Endothelial cell of umbilical vein (primary cell): ENCODE results near the gene SHROOM4. TPM values are rescaled to one million over a fixed set of nuclear protein-coding genes. Genes with fewer than 3 reads are reported as not detected.

Source experiments
- BruUV-seq: library from RNA; stranded (reverse); fragments of 400-500 nt; replicated peaks from 2 replicates; lab custom pipeline; 2021; lab: Mats Ljungman, UMichigan
- CTCF ChIA-PET: fragments of 300-600, 350-600 bp; sonication (Branson Sonifier 250); formaldehyde crosslinking; loops from one replicate; lab custom pipeline; 2021; ENCODE audit warnings: antibody characterized with exemption, inconsistent platforms; lab: Charles Lee
- POLR2A ChIA-PET: fragments of 300-600, 350-600 bp; sonication (Branson Sonifier 250); formaldehyde crosslinking; loops from one replicate; lab custom pipeline; 2021; ENCODE audit warnings: antibody characterized with exemption, inconsistent platforms; lab: Charles Lee
- DNase-seq: peaks from one replicate; pipeline ENCODE4 v3.0.0-alpha.2; 2011; ENCODE audit warnings: low read depth, low spot score
- FAIRE-seq: peaks from 2 replicates; lab custom pipeline; 2011; peaks lifted over from hg19 to GRCh38; lab: Jason Lieb, UNC
- H2AFZ ChIP-seq: 2 replicates; pipeline ENCODE4 v1.6.0; 2012; ENCODE audit warnings: low read depth, low read length, control low read depth, inconsistent platforms
- H3K27ac ChIP-seq: 2 replicates; pipeline ENCODE4 v1.5.1; 2011; ENCODE audit warnings: low read depth, mild to moderate bottlenecking, control low read depth, low read length, moderate library complexity; ENCODE audit not compliant: insufficient read depth
- H3K27me3 ChIP-seq, 2 experiments: 2 replicates each; pipeline versions ENCODE4 v1.6.0 to v1.6.1; 2011; ENCODE audit warnings: low read length in 2 of 2, mixed read lengths in 1 of 2; ENCODE audit not compliant: control insufficient read depth in 2 of 2, insufficient read depth in 2 of 2
- H3K36me3 ChIP-seq, 2 experiments: 2 replicates in 1 of 2; 3 replicates in 1 of 2; pipeline ENCODE4 v1.5.1; 2011; ENCODE audit warnings: low read length in 2 of 2, mild to moderate bottlenecking in 1 of 2, moderate library complexity in 1 of 2; ENCODE audit not compliant: control insufficient read depth in 2 of 2, insufficient read depth in 2 of 2; ENCODE audit errors: extremely low read depth in 1 of 2
- H3K4me1 ChIP-seq: 3 replicates; pipeline ENCODE4 v1.5.1; 2011; ENCODE audit warnings: mild to moderate bottlenecking, low read length; ENCODE audit not compliant: control insufficient read depth, insufficient read depth; ENCODE audit errors: extremely low read depth
- H3K4me2 ChIP-seq: 2 replicates; pipeline ENCODE4 v1.6.1; 2011; ENCODE audit warnings: low read length, control low read depth, mixed read lengths; ENCODE audit not compliant: insufficient read depth
- H3K4me3 ChIP-seq, 3 experiments: fragments of 200-600 bp in 1 of 3; sonication (generic), shearing (Covaris generic) in 1 of 3; replicated peaks in 1 of 3; 2 replicates each; pipeline ENCODE4 v1.5.1; 2011 to 2016; ENCODE audit warnings: control low read depth in 3 of 3, low read length in 3 of 3, mild to moderate bottlenecking in 2 of 3, inconsistent platforms in 1 of 3, low read depth in 1 of 3, moderate library complexity in 1 of 3; ENCODE audit not compliant: insufficient read depth in 1 of 3
- H3K79me2 ChIP-seq: 2 replicates; pipeline ENCODE4 v1.6.0; 2012; ENCODE audit warnings: low read length, inconsistent platforms; ENCODE audit not compliant: control insufficient read depth, insufficient read depth
- H3K9ac ChIP-seq: replicated peaks from 2 replicates; pipeline ENCODE3; 2011; ENCODE audit warnings: low read length, control low read depth; ENCODE audit not compliant: insufficient read depth; ENCODE audit errors: extremely low read depth
- H3K9me1 ChIP-seq: replicated peaks from 3 replicates; pipeline ENCODE4 v1.6.0; 2011; ENCODE audit warnings: mild to moderate bottlenecking, low read length; ENCODE audit not compliant: control insufficient read depth, insufficient read depth; ENCODE audit errors: extremely low read depth
- H3K9me3 ChIP-seq: replicated peaks from 2 replicates; pipeline ENCODE4 v1.5.1; 2012; ENCODE audit warnings: low read length, inconsistent platforms; ENCODE audit not compliant: control insufficient read depth, insufficient read depth
- H4K20me1 ChIP-seq: replicated peaks from 2 replicates; pipeline ENCODE3; 2011; ENCODE audit warnings: mild to moderate bottlenecking, low read length; ENCODE audit not compliant: control insufficient read depth, insufficient read depth; ENCODE audit errors: extremely low read depth
- CTCF ChIP-seq, 2 donors: IDR thresholded peaks; 1 replicate in 1 of 2; 2 replicates in 1 of 2; pipeline ENCODE4 v1.5.1; 2011; ENCODE audit warnings: low read length in 2 of 2, mild to moderate bottlenecking in 2 of 2, moderate library complexity in 2 of 2, control low read depth in 1 of 2, inconsistent platforms in 1 of 2, low read depth in 1 of 2; ENCODE audit not compliant: insufficient read depth in 1 of 2; ENCODE audit errors: extremely low read depth in 1 of 2
- EZH2 ChIP-seq: IDR thresholded peaks from 2 replicates; pipeline ENCODE4 v1.6.1; 2012; ENCODE audit warnings: borderline replicate concordance, low read depth, mild to moderate bottlenecking, moderate library complexity, low read length, inconsistent platforms; ENCODE audit not compliant: severe bottlenecking
- FOS ChIP-seq: IDR thresholded peaks from 2 replicates; pipeline ENCODE4 v1.6.1; 2011; ENCODE audit warnings: mild to moderate bottlenecking, low read length, moderate library complexity, borderline replicate concordance; ENCODE audit not compliant: insufficient read depth
- GATA2 ChIP-seq: IDR thresholded peaks from 2 replicates; pipeline ENCODE4 v1.7.0; 2011; ENCODE audit warnings: low read depth, mild to moderate bottlenecking, moderate library complexity, mixed read lengths, low read length; ENCODE audit not compliant: insufficient read length, insufficient read depth
- JUN ChIP-seq: IDR thresholded peaks from 2 replicates; pipeline ENCODE4 v1.6.1; 2011; ENCODE audit warnings: borderline replicate concordance, low read depth; ENCODE audit not compliant: insufficient read length, insufficient read depth
- MAX ChIP-seq: IDR thresholded peaks from 2 replicates; pipeline ENCODE4 v1.6.1; 2011; ENCODE audit not compliant: insufficient read depth, insufficient read length
- MYC ChIP-seq: IDR thresholded peaks from one replicate; pipeline ENCODE4 v1.6.1; 2011; ENCODE audit warnings: mild to moderate bottlenecking, low read depth, low read length
- POLR2A ChIP-seq: IDR thresholded peaks from 2 replicates; pipeline ENCODE4 v1.6.1; 2012; ENCODE audit warnings: low read depth, mild to moderate bottlenecking, control low read depth, low read length
- POLR2AphosphoS5 ChIP-seq: IDR thresholded peaks from 2 replicates; pipeline ENCODE4 v1.6.1; 2012; ENCODE audit warnings: low read depth, mild to moderate bottlenecking, control low read depth, low read length, moderate library complexity; ENCODE audit not compliant: insufficient read depth
- dilution Hi-C: fragments of 300-500 bp; cut with MboI; formaldehyde crosslinking; loops from one replicate; pipeline ENCODE4 v1.15.0; 2019; ENCODE audit warnings: low sequenced_read_pairs; ENCODE audit not compliant: extremely low pct_ligation_motif_present
- intact Hi-C: fragments of 100-400 bp; cut with micrococcal nuclease; formaldehyde crosslinking; loops from one replicate; pipeline ENCODE4 v1.10.0; 2022
- polyA plus RNA-seq, 4 experiments: library from polyadenylated mRNA; depleted of rRNA in 3 of 4; stranded (reverse) in 3 of 4; unstranded in 1 of 4; fragments of >200 nt; gene quantifications; 2 replicates each; pipeline versions ENCODE4 v1.2.1 to v1.2.3, GENCODE V29; 2011 to 2012; ENCODE audit warnings: missing spikeins in 1 of 4
- total RNA-seq: library from RNA; stranded (reverse); gene quantifications from 2 replicates; pipeline ENCODE4 v1.2.3, GENCODE V29; 2021

SHROOM4 gene
- total and polyA plus RNA-seq, 2 donors (not counting 3 experiments of a cell fraction or from before 2014, with no cell fraction given) = 29.7 to 57.5 TPM

- Histone ChIP-seq H2AFZ (no peak overlapping the region), H3K9me3 (no peaks in the 10 kb centered on the region), H4K20me1 (no peaks in the 10 kb centered on the region), H3K9ac (no peak overlapping the region), H3K4me1 (peaks cover 9% of the 10 kb centered on the region), H3K4me2 (no peak overlapping the region), H3K27me3 (no peaks in the 10 kb centered on the region), H3K4me3 (no peak overlapping the region), H3K27ac (no peak overlapping the region), H3K79me2 (no peaks in the 10 kb centered on the region), H3K9me1 (no peaks in the 10 kb centered on the region), H3K36me3 (no peaks in the 10 kb centered on the region)
- TF ChIP-seq CTCF (IDR thresholded peaks at IDR 0.05; ENCODE audit: extremely low read depth in 1 of 2, insufficient read depth in 1 of 2, low read depth in 1 of 2, low read length in 2 of 2) (no peak), MYC (no peak), GATA2 (no peak), EZH2 (no peak), JUN (no peak), MAX (no peak), FOS (no peak), POLR2A (no peak), POLR2AphosphoS5 (no peak)
- POLR2A ChIA-PET = no interaction called here
- intact Hi-C loops (no loop called here), dilution Hi-C loops (no loop called here)
- no TSS peak for BruUV-seq
- CTCF ChIA-PET = interaction anchor here (0.8 kb wide), 1 partner anchor 12 kb away, joined by 3 read pairs; no protein-coding TSS in a partner anchor
- no peak for DNase-seq
- FAIRE-seq = no peak
Measured at GRCh38 chrX:50842221-50842620, 28.2 kb upstream of the SHROOM4 start.
